H1 (cell line): ENCODE data around the gene CCDC127. TPM values are rescaled to one million over a fixed set of nuclear protein-coding genes. Genes with fewer than 3 reads are reported as not detected.

Source experiments
- CTCF ChIA-PET: fragments of 300-600 bp; sonication (Branson Sonifier 250); formaldehyde crosslinking; loops from one replicate; lab custom pipeline; 2021; ENCODE audit not compliant: partially characterized antibody; lab: Charles Lee
- POLR2A ChIA-PET: fragments of 300-600 bp; sonication (Branson Sonifier 250); formaldehyde crosslinking; loops from one replicate; lab custom pipeline; 2021; ENCODE audit warnings: inconsistent platforms; ENCODE audit not compliant: partially characterized antibody; lab: Charles Lee
- DNase-seq, 2 experiments: peaks; one replicate each; pipeline versions ENCODE4 v3.0.0 to v3.0.0-alpha.2; 2010 to 2022; ENCODE audit warnings: low spot score in 2 of 2, low read depth in 1 of 2, mixed read lengths in 1 of 2
- FAIRE-seq: peaks from 2 replicates; lab custom pipeline; 2011; peaks lifted over from hg19 to GRCh38; lab: Jason Lieb, UNC
- H2AFZ ChIP-seq: 2 replicates; pipeline ENCODE4 v1.8.1; 2012; ENCODE audit warnings: low read length, inconsistent platforms
- H2AK5ac ChIP-seq: 2 replicates; pipeline ENCODE4 v1.6.1; 2013; ENCODE audit warnings: low read depth, low read length
- H2BK120ac ChIP-seq: replicated peaks from 2 replicates; pipeline ENCODE3; 2013; ENCODE audit warnings: low read depth, low read length, inconsistent platforms
- H2BK12ac ChIP-seq: 2 replicates; pipeline ENCODE4 v1.6.1; 2013; ENCODE audit warnings: low read depth, low read length
- H2BK15ac ChIP-seq: 2 replicates; pipeline ENCODE4 v1.6.1; 2013; ENCODE audit warnings: low read length
- H2BK20ac ChIP-seq: 2 replicates; pipeline ENCODE4 v1.6.1; 2013; ENCODE audit warnings: low read length
- H2BK5ac ChIP-seq: 2 replicates; pipeline ENCODE4 v1.6.1; 2013; ENCODE audit warnings: low read depth, low read length
- H3K14ac ChIP-seq: 2 replicates; pipeline ENCODE4 v1.6.1; 2013; ENCODE audit warnings: inconsistent platforms; ENCODE audit not compliant: insufficient read length
- H3K18ac ChIP-seq: 2 replicates; pipeline ENCODE4 v1.6.1; 2013; ENCODE audit warnings: low read length; ENCODE audit errors: extremely low read depth
- H3K23ac ChIP-seq: 2 replicates; pipeline ENCODE4 v1.6.1; 2013; ENCODE audit warnings: inconsistent platforms; ENCODE audit not compliant: insufficient read length
- H3K23me2 ChIP-seq: 2 replicates; pipeline ENCODE4 v1.6.1; 2013; ENCODE audit warnings: low read depth, low read length
- H3K27ac ChIP-seq: 2 replicates; pipeline ENCODE4 v1.6.1; 2011; ENCODE audit warnings: low read depth, low read length, inconsistent platforms
- H3K27me3 ChIP-seq, 4 experiments: replicated peaks in 1 of 4; 1 replicate in 1 of 4; 2 replicates in 3 of 4; pipeline versions ENCODE4 v1.6.1 to v1.8.1; 2011 to 2013; ENCODE audit warnings: low read length in 3 of 4, mild to moderate bottlenecking in 3 of 4, inconsistent platforms in 2 of 4, mixed read lengths in 2 of 4, moderate library complexity in 1 of 4; ENCODE audit not compliant: control insufficient read depth in 3 of 4, insufficient read depth in 3 of 4; ENCODE audit errors: extremely low read depth in 1 of 4
- H3K36me3 ChIP-seq, 4 experiments: 2 replicates each; pipeline versions ENCODE4 v1.6.1 to v1.8.1; 2011 to 2013; ENCODE audit warnings: mild to moderate bottlenecking in 4 of 4, low read length in 3 of 4, moderate library complexity in 2 of 4, control low read depth in 1 of 4, inconsistent platforms in 1 of 4; ENCODE audit not compliant: insufficient read depth in 4 of 4, control insufficient read depth in 2 of 4
- H3K4ac ChIP-seq: replicated peaks from 2 replicates; pipeline ENCODE3; 2013; ENCODE audit warnings: low read length, low read depth, mixed read lengths, inconsistent platforms; ENCODE audit not compliant: insufficient read length
- H3K4me1 ChIP-seq, 4 experiments: replicated peaks in 1 of 4; 1 replicate in 1 of 4; 2 replicates in 3 of 4; pipeline versions ENCODE4 v1.6.1 to v1.8.1; 2011 to 2013; ENCODE audit warnings: low read length in 3 of 4, inconsistent platforms in 2 of 4, mixed read lengths in 1 of 4; ENCODE audit not compliant: insufficient read depth in 4 of 4, control insufficient read depth in 3 of 4
- H3K4me2 ChIP-seq, 2 experiments: 2 replicates each; pipeline versions ENCODE4 v1.6.1 to v1.8.1; 2011 to 2013; ENCODE audit warnings: low read depth in 2 of 2, low read length in 2 of 2, control low read depth in 1 of 2, inconsistent platforms in 1 of 2, mild to moderate bottlenecking in 1 of 2; ENCODE audit not compliant: insufficient read depth in 1 of 2
- H3K4me3 ChIP-seq, 4 experiments: fragments of 200-600, 300-600 bp in 1 of 4; sonication (generic), shearing (Covaris generic), sonication (Bioruptor Twin) in 1 of 4; 2 replicates each; pipeline versions ENCODE4 v1.5.1 to v1.8.1; 2011 to 2016; ENCODE audit warnings: low read length in 4 of 4, low read depth in 3 of 4, control low read depth in 2 of 4, inconsistent platforms in 2 of 4, mild to moderate bottlenecking in 2 of 4, mixed read lengths in 1 of 4, moderate library complexity in 1 of 4; ENCODE audit not compliant: insufficient read depth in 2 of 4; ENCODE audit errors: extremely low read depth in 1 of 4
- H3K56ac ChIP-seq: replicated peaks from 2 replicates; pipeline ENCODE3; 2013; ENCODE audit warnings: low read depth, mild to moderate bottlenecking, mixed read lengths, low read length, inconsistent platforms; ENCODE audit not compliant: insufficient read length
- H3K79me1 ChIP-seq: 2 replicates; pipeline ENCODE4 v1.6.1; 2013; ENCODE audit warnings: low read depth, low read length, control low read depth
- H3K79me2 ChIP-seq, 2 experiments: 2 replicates each; pipeline versions ENCODE4 v1.6.1 to v1.8.1; 2012 to 2013; ENCODE audit warnings: low read length in 2 of 2, mild to moderate bottlenecking in 2 of 2, inconsistent platforms in 1 of 2; ENCODE audit not compliant: insufficient read depth in 2 of 2, control insufficient read depth in 1 of 2
- H3K9ac ChIP-seq, 4 experiments: replicated peaks in 1 of 4; 1 replicate in 1 of 4; 2 replicates in 3 of 4; pipeline versions ENCODE4 v1.6.1 to v1.8.1; 2011 to 2013; ENCODE audit warnings: low read depth in 3 of 4, low read length in 3 of 4, control low read depth in 2 of 4, mild to moderate bottlenecking in 2 of 4, moderate library complexity in 2 of 4, inconsistent platforms in 1 of 4; ENCODE audit errors: extremely low read depth in 1 of 4
- H3K9me3 ChIP-seq, 2 experiments: 2 replicates each; pipeline versions ENCODE4 v1.6.1 to v1.8.1; 2012 to 2013; ENCODE audit warnings: mild to moderate bottlenecking in 2 of 2, moderate library complexity in 2 of 2, control low read depth in 1 of 2, inconsistent platforms in 1 of 2, low read depth in 1 of 2, low read length in 1 of 2, mixed read lengths in 1 of 2; ENCODE audit not compliant: insufficient read depth in 2 of 2
- H4K20me1 ChIP-seq, 2 experiments: replicated peaks in 1 of 2; 2 replicates each; pipeline versions ENCODE3 to v1.8.1; 2011 to 2013; ENCODE audit warnings: inconsistent platforms in 2 of 2, low read length in 2 of 2, mild to moderate bottlenecking in 1 of 2; ENCODE audit not compliant: insufficient read depth in 2 of 2, control insufficient read depth in 1 of 2
- H4K5ac ChIP-seq: 2 replicates; pipeline ENCODE4 v1.6.1; 2013; ENCODE audit warnings: low read length, low read depth, mixed read lengths, inconsistent platforms; ENCODE audit not compliant: insufficient read length
- H4K8ac ChIP-seq: 2 replicates; pipeline ENCODE4 v1.8.0; 2013; ENCODE audit warnings: mild to moderate bottlenecking, moderate library complexity, low read length, inconsistent platforms; ENCODE audit not compliant: insufficient read depth; ENCODE audit errors: extremely low read depth
- H4K91ac ChIP-seq: replicated peaks from 2 replicates; pipeline ENCODE3; 2013; ENCODE audit warnings: low read length, mixed read lengths, inconsistent platforms; ENCODE audit not compliant: insufficient read length
- BACH1 ChIP-seq: IDR thresholded peaks from 2 replicates; pipeline ENCODE4 v1.6.1; 2012; ENCODE audit warnings: low read length, improper control_type of control experiment
- CREB1 ChIP-seq: IDR thresholded peaks from 2 replicates; pipeline ENCODE4 v1.6.1; 2012; ENCODE audit warnings: inconsistent platforms
- GABPA ChIP-seq: IDR thresholded peaks from 2 replicates; pipeline ENCODE4 v1.6.1; 2011; ENCODE audit warnings: mild to moderate bottlenecking, low read length, moderate library complexity, borderline replicate concordance; ENCODE audit not compliant: insufficient read depth
- KDM4A ChIP-seq: IDR thresholded peaks from one replicate; pipeline ENCODE4 v1.7.1; 2012; ENCODE audit warnings: low read depth, mild to moderate bottlenecking, moderate library complexity, low read length, inconsistent platforms; ENCODE audit not compliant: severe bottlenecking
- PHF8 ChIP-seq: fragments of 200-600 bp; sonication (generic); conservative IDR thresholded peaks from 2 replicates; pipeline ENCODE4 v1.7.1; 2012; ENCODE audit warnings: low read depth, mild to moderate bottlenecking, inconsistent platforms, low read length, moderate library complexity
- POLR2A ChIP-seq, 2 experiments: IDR thresholded peaks; 1 replicate in 1 of 2; 2 replicates in 1 of 2; pipeline ENCODE4 v1.6.1; 2011; ENCODE audit warnings: low read depth in 2 of 2, low read length in 2 of 2, mild to moderate bottlenecking in 2 of 2; ENCODE audit errors: control extremely low read depth in 1 of 2
- RFX5 ChIP-seq: IDR thresholded peaks from 2 replicates; pipeline ENCODE4 v1.6.1; 2011; ENCODE audit warnings: low read depth, low read length, improper control_type of control experiment, borderline replicate concordance
- RNF2 ChIP-seq: fragments of 200-900, 300-1000 bp; sonication (generic); IDR thresholded peaks from 2 replicates; pipeline ENCODE4 v1.7.1; 2016; ENCODE audit warnings: borderline replicate concordance, low read depth, mild to moderate bottlenecking, antibody characterized with exemption, low read length; ENCODE audit not compliant: poor library complexity, severe bottlenecking; ENCODE audit errors: missing control alignments
- SIN3A ChIP-seq, 2 experiments: IDR thresholded peaks in 1 of 2; conservative IDR thresholded peaks in 1 of 2; 2 replicates each; pipeline ENCODE4 v1.6.1; 2011 to 2012; ENCODE audit warnings: low read length in 2 of 2, improper control_type of control experiment in 1 of 2, low read depth in 1 of 2, mild to moderate bottlenecking in 1 of 2
- TBP ChIP-seq: IDR thresholded peaks from 2 replicates; pipeline ENCODE4 v1.6.1; 2011; ENCODE audit warnings: low read depth, low read length, improper control_type of control experiment
- WGBS, 2 experiments: shearing (Covaris generic) in 1 of 2; methylation state at CpG; one replicate each; pipeline versions ENCODE4 v1.1.6 to v1.1.7; 2013 to 2015; ENCODE audit warnings: low lambda C conversion rate in 2 of 2, mixed read lengths in 2 of 2, inconsistent platforms in 1 of 2, low coverage in 1 of 2, missing lambda C conversion rate in 1 of 2; ENCODE audit not compliant: insufficient replicate concordance in 2 of 2, insufficient coverage in 1 of 2, insufficient read length in 1 of 2; ENCODE audit errors: extremely low coverage in 1 of 2, missing lambda C conversion rate in 1 of 2; 5-methylcytosine and 5-hydroxymethylcytosine counted together
- polyA plus RNA-seq, 7 experiments: library from polyadenylated mRNA; depleted of rRNA in 3 of 7; stranded (reverse) in 5 of 7; unstranded in 2 of 7; fragments of >200 nt in 5 of 7; fragments of 200-250 nt in 2 of 7; gene quantifications; 1 replicate in 5 of 7; 2 replicates in 1 of 7; 4 replicates in 1 of 7; pipeline versions ENCODE4 v1.2.1 to v1.2.3, GENCODE V29; 2011 to 2013; ENCODE audit warnings: missing spikeins in 2 of 7, mixed read lengths in 2 of 7
- total RNA-seq: library from RNA; stranded (reverse); fragmentation: NEBNext Ultra II Directional; extraction: Animal tissue kit (Norgen Biotek cat#: 25700); gene quantifications from 2 replicates; pipeline ENCODE4 v1.2.1, GENCODE V29; 2021
- TF ChIP-seq, protein P1 (sequence below): IDR thresholded peaks from 2 replicates; pipeline ENCODE4 v1.6.1; 2012; ENCODE audit warnings: low read length, inconsistent platforms

Gene CCDC127
- total and polyA plus RNA-seq, 2 of the 8 experiments (the other 6 are each of a cell fraction or from before 2014, with no cell fraction given) = 2.9 to 8.0 TPM

DNA sequence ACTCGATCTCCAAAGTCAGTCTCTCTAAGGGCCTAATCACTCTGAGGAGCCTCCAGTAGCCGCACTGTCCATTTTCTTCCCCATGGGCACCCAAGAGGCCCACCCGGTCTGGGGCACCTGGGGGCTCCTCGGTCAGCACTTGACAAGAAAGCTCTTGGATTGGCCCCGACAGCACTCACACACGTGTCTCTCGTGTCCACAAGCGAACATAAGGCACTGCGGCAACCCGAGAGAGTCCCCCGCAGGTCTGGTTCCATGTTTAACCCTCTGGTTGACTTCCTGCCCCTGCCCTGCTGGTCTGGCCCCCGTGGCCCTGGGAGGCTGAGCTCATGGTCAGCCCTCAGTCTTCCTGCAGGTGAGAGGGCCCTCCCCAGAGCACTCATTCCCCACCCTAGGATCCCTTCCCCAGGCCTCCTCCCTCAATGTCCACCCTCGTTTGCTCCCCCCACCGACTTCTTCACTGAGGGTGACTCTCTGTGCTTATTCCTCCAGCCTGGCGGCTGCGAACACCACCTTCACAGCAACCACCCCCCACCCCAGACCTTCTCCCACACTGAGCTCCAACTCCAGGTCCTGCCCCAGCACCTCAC, 43.0 kb downstream of the CCDC127 start:
- H3K4me1 ChIP-seq = no peaks in the 10 kb centered on the region
- ChIA-PET CTCF (interaction anchor here (0.8 to 2.3 kb wide), 4 partner anchors 10 to 16 kb away, joined by 3 to 6 read pairs (median 5); partner anchors contain the start of gene LRRC14B), POLR2A (no interaction called here)
- H3K4ac ChIP-seq = no peak overlapping the region
- no peak overlapping the region for H2AK5ac ChIP-seq
- no peak overlapping the region for H3K56ac ChIP-seq
- H2BK5ac ChIP-seq = no peak overlapping the region
- no peaks in the 10 kb centered on the region for H3K79me2 ChIP-seq
- H3K23me2 ChIP-seq = no peaks in the 10 kb centered on the region
- no peak overlapping the region for H4K91ac ChIP-seq
- no peak overlapping the region for H3K27ac ChIP-seq
- no peak overlapping the region for H2AFZ ChIP-seq
- no peaks in the 10 kb centered on the region; a peak in 1 of 7 replicates for H3K27me3 ChIP-seq
- H4K20me1 ChIP-seq = peaks cover 0 to 10% of the 10 kb centered on the region in 2 experiments
- H2BK12ac ChIP-seq = no peak overlapping the region
- peaks cover 0 to 27% (median 13%) of the 10 kb centered on the region in 4 experiments; a peak in 6 of 8 replicates for H3K36me3 ChIP-seq
- WGBS, 2 experiments = 91% methylated on average over 12 of the region's 16 CpGs; no CpG with 5 or more reads in 1 of the 2 experiments
- H3K9me3 ChIP-seq = no peaks in the 10 kb centered on the region
- no peak overlapping the region for H3K14ac ChIP-seq
- H2BK15ac ChIP-seq = no peak overlapping the region
- no peak overlapping the region for H4K5ac ChIP-seq
- no peak overlapping the region for H3K9ac ChIP-seq
- FAIRE-seq = no peak
- no peak overlapping the region for H3K4me3 ChIP-seq
- no peak overlapping the region for H2BK20ac ChIP-seq
- H3K23ac ChIP-seq = no peak overlapping the region
- no peak for DNase-seq
- H3K18ac ChIP-seq = no peak overlapping the region
- no peak overlapping the region for H2BK120ac ChIP-seq
- no peak overlapping the region for H3K4me2 ChIP-seq
- H3K79me1 ChIP-seq = no peaks in the 10 kb centered on the region
- no peak overlapping the region for H4K8ac ChIP-seq
- TF ChIP-seq CREB1 (no peak), GABPA (no peak), SIN3A (conservative IDR thresholded peaks at IDR 0.05 in 1 of 2, IDR thresholded peaks at IDR 0.05 in 1 of 2; ENCODE audit: low read depth in 1 of 2, low read length in 2 of 2) (no peak), POLR2A (IDR thresholded peaks at IDR 0.05; ENCODE audit: control extremely low read depth in 1 of 2, low read depth in 2 of 2, low read length in 2 of 2) (no peak), BACH1 (no peak), PHF8 (no peak), RFX5 (no peak), TBP (no peak), RNF2 (no peak), KDM4A (no peak)
- TF ChIP-seq, protein P1, sequence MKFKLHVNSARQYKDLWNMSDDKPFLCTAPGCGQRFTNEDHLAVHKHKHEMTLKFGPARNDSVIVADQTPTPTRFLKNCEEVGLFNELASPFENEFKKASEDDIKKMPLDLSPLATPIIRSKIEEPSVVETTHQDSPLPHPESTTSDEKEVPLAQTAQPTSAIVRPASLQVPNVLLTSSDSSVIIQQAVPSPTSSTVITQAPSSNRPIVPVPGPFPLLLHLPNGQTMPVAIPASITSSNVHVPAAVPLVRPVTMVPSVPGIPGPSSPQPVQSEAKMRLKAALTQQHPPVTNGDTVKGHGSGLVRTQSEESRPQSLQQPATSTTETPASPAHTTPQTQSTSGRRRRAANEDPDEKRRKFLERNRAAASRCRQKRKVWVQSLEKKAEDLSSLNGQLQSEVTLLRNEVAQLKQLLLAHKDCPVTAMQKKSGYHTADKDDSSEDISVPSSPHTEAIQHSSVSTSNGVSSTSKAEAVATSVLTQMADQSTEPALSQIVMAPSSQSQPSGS = no peak
